RWPE2 (cell line): Measurements from ENCODE around the gene RBP5.

Source experiments
- ATAC-seq: fragments of 200-7000 bp; cut with Tn5 transposase; 3 replicates; pipeline ENCODE4 v1.9.1; 2021; ENCODE audit warnings: low read depth
- DNase-seq: peaks from one replicate; pipeline ENCODE4 v3.0.0-alpha.2; 2020; ENCODE audit warnings: low spot score
- H3K27ac ChIP-seq: fragments of 450-650 bp; 2 replicates; pipeline ENCODE4 v1.5.1; 2017; ENCODE audit warnings: mild to moderate bottlenecking; ENCODE audit not compliant: poor library complexity, severe bottlenecking
- H3K27me3 ChIP-seq: fragments of 250-450 bp; sonication (Bioruptor Pico); 2 replicates; pipeline ENCODE4 v1.5.1; 2021; ENCODE audit warnings: mild to moderate bottlenecking, moderate library complexity; ENCODE audit not compliant: insufficient read depth, poor library complexity, severe bottlenecking
- H3K36me3 ChIP-seq: fragments of 250-450 bp; sonication (Bioruptor Pico); 2 replicates; pipeline ENCODE4 v1.5.1; 2020; ENCODE audit warnings: low read depth, mild to moderate bottlenecking, moderate library complexity
- H3K4me1 ChIP-seq: fragments of 250-450 bp; sonication (Bioruptor Pico); 2 replicates; pipeline ENCODE4 v1.5.1; 2021; ENCODE audit warnings: mild to moderate bottlenecking, moderate library complexity; ENCODE audit not compliant: insufficient read depth, poor library complexity, severe bottlenecking
- H3K4me3 ChIP-seq: fragments of 250-450 bp; sonication (Bioruptor Pico); 2 replicates; pipeline ENCODE4 v1.5.1; 2021; ENCODE audit warnings: mild to moderate bottlenecking, moderate library complexity; ENCODE audit not compliant: severe bottlenecking
- H3K9me3 ChIP-seq: fragments of 250-450 bp; sonication (Bioruptor Pico); 2 replicates; pipeline ENCODE4 v1.5.1; 2021; ENCODE audit warnings: mild to moderate bottlenecking, moderate library complexity; ENCODE audit not compliant: severe bottlenecking
- TF ChIP-seq, protein P1 (sequence below): fragments of 450-650 bp; IDR thresholded peaks from one replicate; pipeline ENCODE4 v1.5.1; 2017; ENCODE audit warnings: mild to moderate bottlenecking, moderate library complexity; ENCODE audit not compliant: poor library complexity, severe bottlenecking

The RBP5 gene

DNA sequence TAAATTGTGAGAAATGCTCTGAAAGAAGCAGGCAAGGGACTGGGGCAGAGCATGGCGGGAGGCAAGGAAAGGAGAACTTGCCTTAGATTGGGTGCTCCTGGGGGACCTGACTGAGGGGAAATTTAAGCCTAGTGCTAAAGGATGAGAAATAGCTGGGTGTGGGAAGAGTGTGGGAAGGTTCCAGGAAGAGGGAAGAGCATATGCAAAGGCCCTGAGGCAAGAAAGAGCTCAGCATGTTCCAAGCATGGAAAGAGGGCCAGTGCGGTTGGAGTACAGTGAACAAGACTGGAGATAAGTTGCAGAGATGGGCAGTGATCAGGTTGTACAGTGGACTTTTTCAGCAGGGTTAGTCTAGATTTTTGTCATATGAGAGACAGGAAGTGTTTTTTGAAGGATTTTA is 10.5 kb upstream of the RBP5 start:
- Histone ChIP-seq H3K4me1 (no peaks in the 10 kb centered on the region), H3K36me3 (no peaks in the 10 kb centered on the region), H3K9me3 (no peaks in the 10 kb centered on the region), H3K27ac (no peak overlapping the region), H3K27me3 (no peaks in the 10 kb centered on the region), H3K4me3 (no peak overlapping the region)
- TF ChIP-seq, protein P1, sequence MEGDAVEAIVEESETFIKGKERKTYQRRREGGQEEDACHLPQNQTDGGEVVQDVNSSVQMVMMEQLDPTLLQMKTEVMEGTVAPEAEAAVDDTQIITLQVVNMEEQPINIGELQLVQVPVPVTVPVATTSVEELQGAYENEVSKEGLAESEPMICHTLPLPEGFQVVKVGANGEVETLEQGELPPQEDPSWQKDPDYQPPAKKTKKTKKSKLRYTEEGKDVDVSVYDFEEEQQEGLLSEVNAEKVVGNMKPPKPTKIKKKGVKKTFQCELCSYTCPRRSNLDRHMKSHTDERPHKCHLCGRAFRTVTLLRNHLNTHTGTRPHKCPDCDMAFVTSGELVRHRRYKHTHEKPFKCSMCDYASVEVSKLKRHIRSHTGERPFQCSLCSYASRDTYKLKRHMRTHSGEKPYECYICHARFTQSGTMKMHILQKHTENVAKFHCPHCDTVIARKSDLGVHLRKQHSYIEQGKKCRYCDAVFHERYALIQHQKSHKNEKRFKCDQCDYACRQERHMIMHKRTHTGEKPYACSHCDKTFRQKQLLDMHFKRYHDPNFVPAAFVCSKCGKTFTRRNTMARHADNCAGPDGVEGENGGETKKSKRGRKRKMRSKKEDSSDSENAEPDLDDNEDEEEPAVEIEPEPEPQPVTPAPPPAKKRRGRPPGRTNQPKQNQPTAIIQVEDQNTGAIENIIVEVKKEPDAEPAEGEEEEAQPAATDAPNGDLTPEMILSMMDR: no peak
- no peak for DNase-seq
- no peak for ATAC-seq

DNA sequence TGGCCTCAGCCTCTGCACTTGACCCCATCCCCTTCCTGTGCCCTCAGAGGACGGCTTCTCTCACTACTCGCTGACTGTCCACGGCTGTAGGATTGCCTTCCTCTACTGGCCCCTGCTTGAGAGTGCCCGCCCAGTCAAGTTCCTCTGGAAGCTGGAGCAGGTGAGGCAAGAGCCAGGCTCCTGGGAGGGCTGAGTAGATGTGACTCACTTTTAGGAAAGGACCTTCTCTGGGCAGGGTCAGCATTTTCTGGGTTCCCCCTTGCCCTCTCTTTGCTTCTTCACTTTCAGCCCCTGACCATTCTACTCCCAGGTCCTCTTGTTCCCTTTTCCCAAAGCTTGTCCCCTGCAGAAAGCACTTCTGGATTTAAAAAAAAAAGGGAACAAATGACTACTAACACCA is 9.2 kb upstream of the RBP5 start:
- Histone ChIP-seq H3K36me3 (no peaks in the 10 kb centered on the region), H3K27ac (no peak overlapping the region), H3K9me3 (no peaks in the 10 kb centered on the region), H3K4me1 (no peaks in the 10 kb centered on the region), H3K27me3 (no peaks in the 10 kb centered on the region), H3K4me3 (no peak overlapping the region)
- TF ChIP-seq, protein P1: no peak
- ATAC-seq: no peak
- no peak for DNase-seq

DNA sequence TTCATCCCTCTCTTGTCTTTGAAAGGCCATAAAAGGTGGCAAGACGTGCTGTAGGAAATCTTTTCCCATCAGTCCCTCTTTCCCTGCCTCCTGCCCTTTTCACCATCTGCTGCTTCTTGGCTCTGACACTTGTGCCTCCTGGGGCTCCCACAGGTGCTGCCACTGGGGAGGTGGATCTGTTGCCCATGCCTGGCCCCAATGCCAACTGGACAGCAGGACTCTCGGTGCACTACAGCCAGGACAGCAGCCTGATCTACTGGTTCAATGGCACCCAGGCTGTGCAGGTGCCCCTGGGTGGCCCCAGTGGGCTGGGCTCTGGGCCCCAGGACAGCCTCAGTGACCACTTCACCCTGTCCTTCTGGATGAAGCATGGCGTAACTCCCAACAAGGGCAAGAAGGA is 8.0 kb upstream of the RBP5 start:
- TF ChIP-seq, protein P1: no peak
- H3K27ac ChIP-seq: no peak overlapping the region
- no peaks in the 10 kb centered on the region for H3K9me3 ChIP-seq
- H3K27me3 ChIP-seq: no peaks in the 10 kb centered on the region
- no peak for ATAC-seq
- H3K36me3 ChIP-seq: no peaks in the 10 kb centered on the region
- H3K4me1 ChIP-seq: no peaks in the 10 kb centered on the region
- no peak for DNase-seq
- no peak overlapping the region for H3K4me3 ChIP-seq

DNA sequence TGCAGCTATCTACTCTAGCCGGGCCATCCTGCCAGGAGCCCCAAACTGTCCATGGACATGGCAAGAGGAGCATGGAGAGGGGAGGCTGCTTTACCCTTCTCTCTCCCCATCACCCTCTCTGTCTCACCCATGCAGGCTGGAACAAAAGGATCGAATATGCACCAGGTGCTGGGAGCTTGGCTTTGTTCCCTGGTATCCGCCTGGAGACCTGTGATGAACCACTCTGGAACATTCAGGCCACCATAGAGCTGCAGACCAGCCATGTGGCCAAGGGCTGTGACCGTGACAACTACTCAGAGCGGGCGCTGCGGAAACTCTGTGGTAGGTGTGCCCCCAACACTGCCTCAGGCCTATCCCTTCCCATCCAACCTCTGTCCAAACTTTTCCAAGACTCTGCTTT is 7.4 kb upstream of the RBP5 start:
- ATAC-seq (no peak), DNase-seq (no peak)
- H3K4me1 ChIP-seq: no peaks in the 10 kb centered on the region
- TF ChIP-seq, protein P1: no peak
- no peaks in the 10 kb centered on the region for H3K9me3 ChIP-seq
- H3K27ac ChIP-seq: no peak overlapping the region
- H3K36me3 ChIP-seq: no peaks in the 10 kb centered on the region
- H3K4me3 ChIP-seq: no peak overlapping the region
- H3K27me3 ChIP-seq: no peaks in the 10 kb centered on the region

DNA sequence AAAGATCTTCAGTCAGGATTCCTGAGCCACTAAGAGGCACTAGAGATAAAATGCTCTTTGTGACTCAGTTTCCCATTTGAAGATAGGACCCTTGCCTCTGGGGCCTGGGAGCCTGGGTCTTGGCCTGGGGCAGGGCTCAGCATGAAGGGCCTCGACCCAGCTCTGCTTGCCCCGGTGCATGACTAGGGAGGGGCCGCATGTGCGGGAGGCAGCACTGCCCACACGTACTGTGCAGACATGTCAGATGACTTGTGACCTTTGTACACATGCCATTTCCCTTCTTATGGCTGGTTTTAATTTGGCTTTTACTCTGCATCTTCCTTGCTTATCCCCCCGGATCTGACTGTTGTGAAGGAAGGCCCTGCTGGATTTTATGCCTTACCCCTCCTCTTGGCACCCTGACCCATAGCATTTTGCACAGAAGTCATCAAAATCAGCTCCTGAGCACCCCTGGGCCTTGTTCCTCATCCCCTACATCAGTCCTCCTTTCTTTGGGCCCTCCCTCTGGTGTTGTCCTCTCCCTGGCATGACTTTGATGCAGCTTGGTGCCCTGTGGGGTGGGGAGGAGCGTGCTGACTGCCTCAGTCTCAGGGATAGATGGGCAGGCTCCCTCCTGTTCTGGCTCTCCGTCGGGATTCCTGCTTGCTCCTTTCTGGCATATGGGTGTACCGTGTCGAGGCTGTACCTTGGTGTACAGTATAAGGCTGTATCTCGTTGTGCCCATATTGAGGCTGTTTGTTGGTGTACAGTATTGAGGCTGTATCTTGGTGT is 5.9 kb upstream of the RBP5 start:
- Histone ChIP-seq H3K27ac (no peak overlapping the region), H3K4me1 (no peaks in the 10 kb centered on the region), H3K27me3 (no peaks in the 10 kb centered on the region), H3K36me3 (no peaks in the 10 kb centered on the region), H3K9me3 (no peaks in the 10 kb centered on the region), H3K4me3 (no peak overlapping the region)
- DNase-seq (no peak), ATAC-seq (no peak)
- TF ChIP-seq, protein P1: no peak
